ENCODE results near the gene HSF4. TPM values are rescaled to one million over a fixed set of nuclear protein-coding genes. Genes with fewer than 3 reads are reported as not detected.

The HSF4 gene
- total RNA-seq, 1 donor, result 5.8 TPM

DNA sequence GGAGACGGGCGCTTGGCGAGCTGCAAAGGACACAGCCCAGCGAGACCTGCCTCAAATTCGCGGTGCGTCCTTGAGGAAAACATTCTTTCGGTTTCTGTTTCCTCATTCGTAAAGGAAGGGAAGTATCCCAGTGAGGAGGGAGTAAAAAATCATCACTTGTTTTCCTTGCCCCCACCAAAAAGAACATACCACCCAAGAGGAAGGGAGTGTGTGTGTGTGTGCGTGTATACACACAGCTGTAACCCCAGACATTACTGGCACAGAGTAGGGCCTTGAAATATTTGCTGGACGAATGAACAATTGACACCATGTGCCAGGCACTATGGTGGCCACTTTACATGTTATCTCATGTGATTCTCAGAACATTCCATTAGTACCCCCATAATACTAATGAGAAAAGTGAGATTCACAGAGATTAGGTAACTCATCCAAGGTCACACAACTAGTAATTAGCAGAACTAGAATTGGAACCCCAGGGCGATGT, 21.1 kb downstream of the HSF4 start:
- no peak overlapping the region for H2AFZ ChIP-seq (ENCODE audit: low read length)
- H3K79me2 ChIP-seq (ENCODE audit: insufficient read depth, low read length), result peaks cover 11% of the 10 kb centered on the region
- no peaks in the 10 kb centered on the region for H3K27me3 ChIP-seq (ENCODE audit: insufficient read depth, low read length)
- H3K4me1 ChIP-seq (ENCODE audit: insufficient read depth, low read length), result peaks cover 47% of the 10 kb centered on the region
- TF ChIP-seq, protein P1, sequence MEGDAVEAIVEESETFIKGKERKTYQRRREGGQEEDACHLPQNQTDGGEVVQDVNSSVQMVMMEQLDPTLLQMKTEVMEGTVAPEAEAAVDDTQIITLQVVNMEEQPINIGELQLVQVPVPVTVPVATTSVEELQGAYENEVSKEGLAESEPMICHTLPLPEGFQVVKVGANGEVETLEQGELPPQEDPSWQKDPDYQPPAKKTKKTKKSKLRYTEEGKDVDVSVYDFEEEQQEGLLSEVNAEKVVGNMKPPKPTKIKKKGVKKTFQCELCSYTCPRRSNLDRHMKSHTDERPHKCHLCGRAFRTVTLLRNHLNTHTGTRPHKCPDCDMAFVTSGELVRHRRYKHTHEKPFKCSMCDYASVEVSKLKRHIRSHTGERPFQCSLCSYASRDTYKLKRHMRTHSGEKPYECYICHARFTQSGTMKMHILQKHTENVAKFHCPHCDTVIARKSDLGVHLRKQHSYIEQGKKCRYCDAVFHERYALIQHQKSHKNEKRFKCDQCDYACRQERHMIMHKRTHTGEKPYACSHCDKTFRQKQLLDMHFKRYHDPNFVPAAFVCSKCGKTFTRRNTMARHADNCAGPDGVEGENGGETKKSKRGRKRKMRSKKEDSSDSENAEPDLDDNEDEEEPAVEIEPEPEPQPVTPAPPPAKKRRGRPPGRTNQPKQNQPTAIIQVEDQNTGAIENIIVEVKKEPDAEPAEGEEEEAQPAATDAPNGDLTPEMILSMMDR (IDR thresholded peaks at IDR 0.05; ENCODE audit: extremely low read depth, low read depth, low read length), result no peak
- H3K36me3 ChIP-seq (ENCODE audit: insufficient read depth, low read length), result no peaks in the 10 kb centered on the region
- no peaks in the 10 kb centered on the region for H3K9me3 ChIP-seq (ENCODE audit: low read depth, low read length)
- H3K4me2 ChIP-seq (ENCODE audit: insufficient read depth, low read length), result peak overlapping the region; percentile 98
- no peak overlapping the region for H3K27ac ChIP-seq (ENCODE audit: low read depth, low read length)
- H3K4me3 ChIP-seq (ENCODE audit: insufficient read depth, low read length), result peak overlapping the region; percentile 1
- peaks cover 11% of the 10 kb centered on the region for H4K20me1 ChIP-seq (ENCODE audit: insufficient read depth, low read length)
- DNase-seq (ENCODE audit: insufficient read length, low spot score, missing footprints), result no peak

DNA sequence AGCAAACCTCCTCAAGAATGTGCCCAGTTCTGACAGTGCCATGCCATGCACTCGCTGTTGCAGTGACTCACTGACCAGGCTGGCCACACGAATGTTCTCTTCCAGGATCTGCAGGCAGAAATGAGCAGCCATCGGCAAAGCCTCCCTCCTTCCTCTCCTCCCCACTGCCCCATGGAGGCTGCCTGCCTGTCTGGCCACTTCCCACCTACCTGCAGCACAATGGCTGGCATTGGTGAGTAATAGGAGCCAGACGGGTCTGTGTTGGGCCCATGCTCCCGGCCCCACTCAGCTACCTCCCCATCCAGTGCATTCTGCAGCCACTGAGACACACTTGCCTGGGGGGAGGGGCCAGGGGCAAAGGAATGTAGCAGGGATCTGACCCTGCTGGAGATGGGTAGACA, 22.0 kb downstream of the HSF4 start:
- peak overlapping the region; percentile 46 for H3K4me2 ChIP-seq (ENCODE audit: insufficient read depth, low read length)
- peak; percentile 93 for DNase-seq (ENCODE audit: insufficient read length, low spot score, missing footprints)

DNA sequence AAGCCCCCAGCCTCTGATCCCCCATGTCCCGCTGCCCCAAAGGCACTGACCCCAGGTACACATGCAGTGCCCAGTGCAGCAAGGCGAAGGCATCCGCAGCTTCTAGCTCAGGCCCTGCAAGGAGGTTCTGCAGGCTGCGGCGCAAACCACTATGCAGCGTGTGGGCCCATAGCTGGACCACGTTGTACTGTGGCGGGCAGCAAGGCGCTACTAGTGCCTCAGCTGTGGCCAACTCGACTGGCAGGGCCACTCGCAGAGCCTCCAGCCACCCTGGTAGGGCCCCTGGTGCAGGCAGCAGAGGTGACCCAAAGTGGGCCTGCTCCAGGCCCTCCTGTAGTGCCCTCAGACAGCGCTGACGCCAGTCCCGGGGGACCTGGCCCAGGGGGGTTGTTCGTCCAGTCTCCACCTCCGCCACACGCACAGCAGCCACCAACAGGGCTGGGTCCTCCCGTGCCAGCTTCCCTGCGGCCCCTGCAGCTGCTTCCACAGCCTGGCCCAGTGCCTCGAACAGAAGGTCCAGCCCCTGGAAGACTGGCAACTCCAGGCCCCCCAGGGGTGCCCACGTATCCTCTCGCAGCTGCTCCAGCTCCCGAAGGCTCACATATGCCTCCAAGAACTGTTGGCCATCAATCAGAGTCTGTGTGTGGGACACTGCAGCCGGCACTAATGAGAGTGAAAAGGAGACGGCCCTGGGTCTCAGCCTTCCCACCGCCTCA, 22.8 kb downstream of the HSF4 start:
- H3K27ac ChIP-seq (ENCODE audit: low read depth, low read length), result no peak overlapping the region
- no peak overlapping the region for H3K4me2 ChIP-seq (ENCODE audit: insufficient read depth, low read length)
- peaks cover 44% of the 10 kb centered on the region for H3K4me1 ChIP-seq (ENCODE audit: insufficient read depth, low read length)
- H2AFZ ChIP-seq (ENCODE audit: low read length), result no peak overlapping the region
- H4K20me1 ChIP-seq (ENCODE audit: insufficient read depth, low read length), result peaks cover 4% of the 10 kb centered on the region
- DNase-seq (ENCODE audit: insufficient read length, low spot score, missing footprints), result no peak
- no peak overlapping the region for H3K4me3 ChIP-seq (ENCODE audit: insufficient read depth, low read length)
- no peaks in the 10 kb centered on the region for H3K9me3 ChIP-seq (ENCODE audit: low read depth, low read length)
- no peaks in the 10 kb centered on the region for H3K36me3 ChIP-seq (ENCODE audit: insufficient read depth, low read length)
- peaks cover 12% of the 10 kb centered on the region for H3K79me2 ChIP-seq (ENCODE audit: insufficient read depth, low read length)
- TF ChIP-seq, protein P1 (IDR thresholded peaks at IDR 0.05; ENCODE audit: extremely low read depth, low read depth, low read length), result no peak
- no peaks in the 10 kb centered on the region for H3K27me3 ChIP-seq (ENCODE audit: insufficient read depth, low read length)

More for the DNA sequence above, 22.0 kb downstream of the HSF4 start:
- H2AFZ ChIP-seq (ENCODE audit: low read length), result no peak overlapping the region
- H3K4me3 ChIP-seq (ENCODE audit: insufficient read depth, low read length), result peak overlapping the region; percentile 37
- H3K4me1 ChIP-seq (ENCODE audit: insufficient read depth, low read length), result peaks cover 47% of the 10 kb centered on the region
- H4K20me1 ChIP-seq (ENCODE audit: insufficient read depth, low read length), result peaks cover 4% of the 10 kb centered on the region
- TF ChIP-seq, protein P1 (IDR thresholded peaks at IDR 0.05; ENCODE audit: extremely low read depth, low read depth, low read length), result no peak
- H3K79me2 ChIP-seq (ENCODE audit: insufficient read depth, low read length), result peaks cover 11% of the 10 kb centered on the region
- H3K27ac ChIP-seq (ENCODE audit: low read depth, low read length), result no peak overlapping the region
- H3K36me3 ChIP-seq (ENCODE audit: insufficient read depth, low read length), result no peaks in the 10 kb centered on the region
- no peaks in the 10 kb centered on the region for H3K9me3 ChIP-seq (ENCODE audit: low read depth, low read length)
- H3K27me3 ChIP-seq (ENCODE audit: insufficient read depth, low read length), result no peaks in the 10 kb centered on the region

DNA sequence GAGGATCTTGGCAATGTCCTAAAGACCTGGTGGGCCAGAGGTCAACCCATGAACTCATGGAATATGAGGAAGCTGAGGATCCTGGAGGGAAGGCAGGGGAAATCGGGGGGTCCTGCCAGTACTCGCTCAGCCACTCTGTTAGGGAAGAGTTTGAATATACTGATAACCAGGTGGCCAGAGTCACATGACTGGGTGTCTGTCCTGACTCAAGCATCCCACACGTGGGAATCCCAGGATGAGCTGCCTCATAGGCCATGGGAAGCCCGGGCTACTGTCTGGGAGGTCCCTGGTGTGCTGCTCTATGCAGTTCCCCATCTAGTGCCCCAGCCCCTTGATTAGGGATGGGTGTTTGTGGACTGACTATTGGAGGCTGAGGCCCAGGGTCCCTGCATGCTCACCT, 23.8 kb downstream of the HSF4 start:
- Histone ChIP-seq H3K27ac (ENCODE audit: low read depth, low read length) (no peak overlapping the region), H2AFZ (ENCODE audit: low read length) (no peak overlapping the region), H3K4me3 (ENCODE audit: insufficient read depth, low read length) (no peak overlapping the region), H3K4me2 (ENCODE audit: insufficient read depth, low read length) (no peak overlapping the region), H4K20me1 (ENCODE audit: insufficient read depth, low read length) (peaks cover 14% of the 10 kb centered on the region), H3K27me3 (ENCODE audit: insufficient read depth, low read length) (no peaks in the 10 kb centered on the region), H3K36me3 (ENCODE audit: insufficient read depth, low read length) (no peaks in the 10 kb centered on the region), H3K4me1 (ENCODE audit: insufficient read depth, low read length) (peaks cover 43% of the 10 kb centered on the region), H3K9me3 (ENCODE audit: low read depth, low read length) (no peaks in the 10 kb centered on the region), H3K79me2 (ENCODE audit: insufficient read depth, low read length) (peaks cover 14% of the 10 kb centered on the region)
- TF ChIP-seq, protein P1 (IDR thresholded peaks at IDR 0.05; ENCODE audit: extremely low read depth, low read depth, low read length), result no peak
- no peak for DNase-seq (ENCODE audit: insufficient read length, low spot score, missing footprints)

All from osteoblast (primary cell).